H1 (cell line): ENCODE data around the gene EPHA4. TPM values are rescaled to one million over a fixed set of nuclear protein-coding genes. Genes with fewer than 3 reads are reported as not detected.

ENCODE experiments used
- CTCF ChIA-PET: fragments of 300-600 bp; sonication (Branson Sonifier 250); formaldehyde crosslinking; loops from one replicate; lab custom pipeline; 2021; ENCODE audit not compliant: partially characterized antibody; lab: Charles Lee
- POLR2A ChIA-PET: fragments of 300-600 bp; sonication (Branson Sonifier 250); formaldehyde crosslinking; loops from one replicate; lab custom pipeline; 2021; ENCODE audit warnings: inconsistent platforms; ENCODE audit not compliant: partially characterized antibody; lab: Charles Lee
- DNase-seq, 2 experiments: peaks; one replicate each; pipeline versions ENCODE4 v3.0.0 to v3.0.0-alpha.2; 2010 to 2022; ENCODE audit warnings: low spot score in 2 of 2, low read depth in 1 of 2, mixed read lengths in 1 of 2
- FAIRE-seq: peaks from 2 replicates; lab custom pipeline; 2011; peaks lifted over from hg19 to GRCh38; lab: Jason Lieb, UNC
- H2AFZ ChIP-seq: 2 replicates; pipeline ENCODE4 v1.8.1; 2012; ENCODE audit warnings: low read length, inconsistent platforms
- H2AK5ac ChIP-seq: 2 replicates; pipeline ENCODE4 v1.6.1; 2013; ENCODE audit warnings: low read depth, low read length
- H2BK120ac ChIP-seq: replicated peaks from 2 replicates; pipeline ENCODE3; 2013; ENCODE audit warnings: low read depth, low read length, inconsistent platforms
- H2BK12ac ChIP-seq: 2 replicates; pipeline ENCODE4 v1.6.1; 2013; ENCODE audit warnings: low read depth, low read length
- H2BK15ac ChIP-seq: 2 replicates; pipeline ENCODE4 v1.6.1; 2013; ENCODE audit warnings: low read length
- H2BK20ac ChIP-seq: 2 replicates; pipeline ENCODE4 v1.6.1; 2013; ENCODE audit warnings: low read length
- H2BK5ac ChIP-seq: 2 replicates; pipeline ENCODE4 v1.6.1; 2013; ENCODE audit warnings: low read depth, low read length
- H3K14ac ChIP-seq: 2 replicates; pipeline ENCODE4 v1.6.1; 2013; ENCODE audit warnings: inconsistent platforms; ENCODE audit not compliant: insufficient read length
- H3K18ac ChIP-seq: 2 replicates; pipeline ENCODE4 v1.6.1; 2013; ENCODE audit warnings: low read length; ENCODE audit errors: extremely low read depth
- H3K23ac ChIP-seq: 2 replicates; pipeline ENCODE4 v1.6.1; 2013; ENCODE audit warnings: inconsistent platforms; ENCODE audit not compliant: insufficient read length
- H3K23me2 ChIP-seq: 2 replicates; pipeline ENCODE4 v1.6.1; 2013; ENCODE audit warnings: low read depth, low read length
- H3K27ac ChIP-seq: 2 replicates; pipeline ENCODE4 v1.6.1; 2011; ENCODE audit warnings: low read depth, low read length, inconsistent platforms
- H3K27me3 ChIP-seq, 4 experiments: replicated peaks in 1 of 4; 1 replicate in 1 of 4; 2 replicates in 3 of 4; pipeline versions ENCODE4 v1.6.1 to v1.8.1; 2011 to 2013; ENCODE audit warnings: low read length in 3 of 4, mild to moderate bottlenecking in 3 of 4, inconsistent platforms in 2 of 4, mixed read lengths in 2 of 4, moderate library complexity in 1 of 4; ENCODE audit not compliant: control insufficient read depth in 3 of 4, insufficient read depth in 3 of 4; ENCODE audit errors: extremely low read depth in 1 of 4
- H3K36me3 ChIP-seq, 4 experiments: 2 replicates each; pipeline versions ENCODE4 v1.6.1 to v1.8.1; 2011 to 2013; ENCODE audit warnings: mild to moderate bottlenecking in 4 of 4, low read length in 3 of 4, moderate library complexity in 2 of 4, control low read depth in 1 of 4, inconsistent platforms in 1 of 4; ENCODE audit not compliant: insufficient read depth in 4 of 4, control insufficient read depth in 2 of 4
- H3K4ac ChIP-seq: replicated peaks from 2 replicates; pipeline ENCODE3; 2013; ENCODE audit warnings: low read length, low read depth, mixed read lengths, inconsistent platforms; ENCODE audit not compliant: insufficient read length
- H3K4me1 ChIP-seq, 4 experiments: replicated peaks in 1 of 4; 1 replicate in 1 of 4; 2 replicates in 3 of 4; pipeline versions ENCODE4 v1.6.1 to v1.8.1; 2011 to 2013; ENCODE audit warnings: low read length in 3 of 4, inconsistent platforms in 2 of 4, mixed read lengths in 1 of 4; ENCODE audit not compliant: insufficient read depth in 4 of 4, control insufficient read depth in 3 of 4
- H3K4me2 ChIP-seq, 2 experiments: 2 replicates each; pipeline versions ENCODE4 v1.6.1 to v1.8.1; 2011 to 2013; ENCODE audit warnings: low read depth in 2 of 2, low read length in 2 of 2, control low read depth in 1 of 2, inconsistent platforms in 1 of 2, mild to moderate bottlenecking in 1 of 2; ENCODE audit not compliant: insufficient read depth in 1 of 2
- H3K4me3 ChIP-seq, 4 experiments: fragments of 200-600, 300-600 bp in 1 of 4; sonication (generic), shearing (Covaris generic), sonication (Bioruptor Twin) in 1 of 4; 2 replicates each; pipeline versions ENCODE4 v1.5.1 to v1.8.1; 2011 to 2016; ENCODE audit warnings: low read length in 4 of 4, low read depth in 3 of 4, control low read depth in 2 of 4, inconsistent platforms in 2 of 4, mild to moderate bottlenecking in 2 of 4, mixed read lengths in 1 of 4, moderate library complexity in 1 of 4; ENCODE audit not compliant: insufficient read depth in 2 of 4; ENCODE audit errors: extremely low read depth in 1 of 4
- H3K56ac ChIP-seq: replicated peaks from 2 replicates; pipeline ENCODE3; 2013; ENCODE audit warnings: low read depth, mild to moderate bottlenecking, mixed read lengths, low read length, inconsistent platforms; ENCODE audit not compliant: insufficient read length
- H3K79me1 ChIP-seq: 2 replicates; pipeline ENCODE4 v1.6.1; 2013; ENCODE audit warnings: low read depth, low read length, control low read depth
- H3K79me2 ChIP-seq, 2 experiments: 2 replicates each; pipeline versions ENCODE4 v1.6.1 to v1.8.1; 2012 to 2013; ENCODE audit warnings: low read length in 2 of 2, mild to moderate bottlenecking in 2 of 2, inconsistent platforms in 1 of 2; ENCODE audit not compliant: insufficient read depth in 2 of 2, control insufficient read depth in 1 of 2
- H3K9ac ChIP-seq, 4 experiments: replicated peaks in 1 of 4; 1 replicate in 1 of 4; 2 replicates in 3 of 4; pipeline versions ENCODE4 v1.6.1 to v1.8.1; 2011 to 2013; ENCODE audit warnings: low read depth in 3 of 4, low read length in 3 of 4, control low read depth in 2 of 4, mild to moderate bottlenecking in 2 of 4, moderate library complexity in 2 of 4, inconsistent platforms in 1 of 4; ENCODE audit errors: extremely low read depth in 1 of 4
- H3K9me3 ChIP-seq, 2 experiments: 2 replicates each; pipeline versions ENCODE4 v1.6.1 to v1.8.1; 2012 to 2013; ENCODE audit warnings: mild to moderate bottlenecking in 2 of 2, moderate library complexity in 2 of 2, control low read depth in 1 of 2, inconsistent platforms in 1 of 2, low read depth in 1 of 2, low read length in 1 of 2, mixed read lengths in 1 of 2; ENCODE audit not compliant: insufficient read depth in 2 of 2
- H4K20me1 ChIP-seq, 2 experiments: replicated peaks in 1 of 2; 2 replicates each; pipeline versions ENCODE3 to v1.8.1; 2011 to 2013; ENCODE audit warnings: inconsistent platforms in 2 of 2, low read length in 2 of 2, mild to moderate bottlenecking in 1 of 2; ENCODE audit not compliant: insufficient read depth in 2 of 2, control insufficient read depth in 1 of 2
- H4K5ac ChIP-seq: 2 replicates; pipeline ENCODE4 v1.6.1; 2013; ENCODE audit warnings: low read length, low read depth, mixed read lengths, inconsistent platforms; ENCODE audit not compliant: insufficient read length
- H4K8ac ChIP-seq: 2 replicates; pipeline ENCODE4 v1.8.0; 2013; ENCODE audit warnings: mild to moderate bottlenecking, moderate library complexity, low read length, inconsistent platforms; ENCODE audit not compliant: insufficient read depth; ENCODE audit errors: extremely low read depth
- H4K91ac ChIP-seq: replicated peaks from 2 replicates; pipeline ENCODE3; 2013; ENCODE audit warnings: low read length, mixed read lengths, inconsistent platforms; ENCODE audit not compliant: insufficient read length
- FOSL1 ChIP-seq: IDR thresholded peaks from 2 replicates; pipeline ENCODE4 v1.6.1; 2011; ENCODE audit warnings: mild to moderate bottlenecking, low read depth, low read length, moderate library complexity; ENCODE audit not compliant: insufficient read depth
- GABPA ChIP-seq: IDR thresholded peaks from 2 replicates; pipeline ENCODE4 v1.6.1; 2011; ENCODE audit warnings: mild to moderate bottlenecking, low read length, moderate library complexity, borderline replicate concordance; ENCODE audit not compliant: insufficient read depth
- WGBS, 2 experiments: shearing (Covaris generic) in 1 of 2; methylation state at CpG; one replicate each; pipeline versions ENCODE4 v1.1.6 to v1.1.7; 2013 to 2015; ENCODE audit warnings: low lambda C conversion rate in 2 of 2, mixed read lengths in 2 of 2, inconsistent platforms in 1 of 2, low coverage in 1 of 2, missing lambda C conversion rate in 1 of 2; ENCODE audit not compliant: insufficient replicate concordance in 2 of 2, insufficient coverage in 1 of 2, insufficient read length in 1 of 2; ENCODE audit errors: extremely low coverage in 1 of 2, missing lambda C conversion rate in 1 of 2; 5-methylcytosine and 5-hydroxymethylcytosine counted together
- polyA plus RNA-seq, 7 experiments: library from polyadenylated mRNA; depleted of rRNA in 3 of 7; stranded (reverse) in 5 of 7; unstranded in 2 of 7; fragments of >200 nt in 5 of 7; fragments of 200-250 nt in 2 of 7; gene quantifications; 1 replicate in 5 of 7; 2 replicates in 1 of 7; 4 replicates in 1 of 7; pipeline versions ENCODE4 v1.2.1 to v1.2.3, GENCODE V29; 2011 to 2013; ENCODE audit warnings: missing spikeins in 2 of 7, mixed read lengths in 2 of 7
- total RNA-seq: library from RNA; stranded (reverse); fragmentation: NEBNext Ultra II Directional; extraction: Animal tissue kit (Norgen Biotek cat#: 25700); gene quantifications from 2 replicates; pipeline ENCODE4 v1.2.1, GENCODE V29; 2021
- TF ChIP-seq, protein P1 (sequence below): IDR thresholded peaks from 2 replicates; pipeline ENCODE4 v1.6.1; 2012; ENCODE audit warnings: low read length, inconsistent platforms
- TF ChIP-seq, protein P2 (sequence below): IDR thresholded peaks from 2 replicates; pipeline ENCODE4 v1.6.1; 2012; ENCODE audit warnings: inconsistent platforms

EPHA4 gene
- total and polyA plus RNA-seq, 2 of the 8 experiments (the other 6 are each of a cell fraction or from before 2014, with no cell fraction given) = 4.3 to 5.7 TPM

DNA sequence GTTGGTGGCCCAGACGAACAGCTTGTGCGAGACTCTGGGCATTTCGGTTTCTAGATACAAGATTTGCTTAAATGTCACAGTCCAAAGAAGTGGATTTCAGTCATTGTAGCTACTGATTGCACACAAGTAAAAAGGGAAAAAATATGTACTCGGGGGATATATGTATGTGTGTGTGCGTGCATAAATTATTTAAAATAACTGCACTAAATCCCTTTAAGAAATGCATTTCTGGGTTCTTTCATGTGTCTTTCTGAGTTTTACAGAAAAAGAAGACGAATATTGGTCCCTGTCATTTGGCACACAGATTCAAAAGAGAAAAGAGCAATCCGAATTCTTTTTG is 2.1 kb upstream of the EPHA4 start:
- Histone ChIP-seq H4K91ac (no peak overlapping the region), H3K4me1 (peaks cover 0 to 12% (median 6%) of the 10 kb centered on the region in 4 experiments; a peak in 5 of 7 replicates), H3K4me3 (peak overlapping the region; percentile 16 to 77 (median 68); a peak in 5 of 8 replicates), H3K27ac (no peak overlapping the region), H4K20me1 (peaks cover 3 to 6% of the 10 kb centered on the region in 2 experiments), H2BK20ac (no peak overlapping the region), H3K9me3 (no peaks in the 10 kb centered on the region), H3K79me2 (peaks cover 0 to 3% of the 10 kb centered on the region in 2 experiments; a peak in 1 of 4 replicates), H2BK5ac (no peak overlapping the region), H3K18ac (no peak overlapping the region), H3K27me3 (peaks cover 3 to 30% (median 23%) of the 10 kb centered on the region in 4 experiments), H3K36me3 (no peaks in the 10 kb centered on the region), H2BK120ac (no peak overlapping the region), H4K8ac (peak overlapping the region; percentile 39; the same call in 1 of the 2 replicates), H2AK5ac (no peak overlapping the region), H3K9ac (no peak overlapping the region), H2BK15ac (no peak overlapping the region), H3K4ac (no peak overlapping the region), H3K23me2 (peaks cover 29% of the 10 kb centered on the region)
- no peak for FAIRE-seq
- WGBS, 2 experiments = 64% methylated on average over 7 of the region's 7 CpGs; no CpG with 5 or more reads in 1 of the 2 experiments
- CTCF ChIA-PET = interaction anchor here (0.6 to 2.7 kb wide), 22 partner anchors 14 to 903 kb away, joined by 3 to 9 read pairs (median 4); no protein-coding TSS in a partner anchor
- no peak for TF ChIP-seq FOSL1
- TF ChIP-seq, protein P1, sequence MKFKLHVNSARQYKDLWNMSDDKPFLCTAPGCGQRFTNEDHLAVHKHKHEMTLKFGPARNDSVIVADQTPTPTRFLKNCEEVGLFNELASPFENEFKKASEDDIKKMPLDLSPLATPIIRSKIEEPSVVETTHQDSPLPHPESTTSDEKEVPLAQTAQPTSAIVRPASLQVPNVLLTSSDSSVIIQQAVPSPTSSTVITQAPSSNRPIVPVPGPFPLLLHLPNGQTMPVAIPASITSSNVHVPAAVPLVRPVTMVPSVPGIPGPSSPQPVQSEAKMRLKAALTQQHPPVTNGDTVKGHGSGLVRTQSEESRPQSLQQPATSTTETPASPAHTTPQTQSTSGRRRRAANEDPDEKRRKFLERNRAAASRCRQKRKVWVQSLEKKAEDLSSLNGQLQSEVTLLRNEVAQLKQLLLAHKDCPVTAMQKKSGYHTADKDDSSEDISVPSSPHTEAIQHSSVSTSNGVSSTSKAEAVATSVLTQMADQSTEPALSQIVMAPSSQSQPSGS = no peak
- TF ChIP-seq GABPA = no peak
- TF ChIP-seq, protein P2, sequence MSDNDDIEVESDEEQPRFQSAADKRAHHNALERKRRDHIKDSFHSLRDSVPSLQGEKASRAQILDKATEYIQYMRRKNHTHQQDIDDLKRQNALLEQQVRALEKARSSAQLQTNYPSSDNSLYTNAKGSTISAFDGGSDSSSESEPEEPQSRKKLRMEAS = 0 out of 2 replicates have a peak, but pooled peaks have one; percentile 9
- TF ChIP-seq, all 59 proteins: peak for 1
- Histone ChIP-seq H4K5ac (no peak overlapping the region), H3K4me2 (peak overlapping the region; percentile 91 to 97), H2AFZ (no peak overlapping the region), H3K56ac (no peak overlapping the region), H3K23ac (no peak overlapping the region), H3K79me1 (peaks cover 4% of the 10 kb centered on the region; the same call in 1 of the 2 replicates), H2BK12ac (no peak overlapping the region; the same call in 1 of the 2 replicates), H3K14ac (no peak overlapping the region)
- DNase-seq = no peak
- POLR2A ChIA-PET = no interaction called here
